Smooth muscle cell (in vitro differentiated cells): ENCODE measurements around the gene LRRC56. TPM values are rescaled to one million over a fixed set of nuclear protein-coding genes. Genes with fewer than 3 reads are reported as not detected.

Source experiments
- DNase-seq: peaks from one replicate; lab custom pipeline; 2025; ENCODE audit not compliant: unreplicated experiment; lab: John Stamatoyannopoulos, UW
- H2AFZ ChIP-seq: fragments of 200-600 bp; sonication (generic); 2 replicates; pipeline ENCODE4 v1.6.0; 2016; ENCODE audit warnings: antibody characterized with exemption, low read depth, mild to moderate bottlenecking
- H3F3A ChIP-seq: fragments of 200-600 bp; sonication (generic); 2 replicates; pipeline ENCODE4 v1.6.0; 2017; ENCODE audit warnings: antibody characterized with exemption, low read depth
- H3K27ac ChIP-seq: fragments of 200-600 bp; sonication (generic); 2 replicates; pipeline ENCODE4 v1.5.1; 2016; ENCODE audit warnings: low read depth, mild to moderate bottlenecking
- H3K27me3 ChIP-seq: fragments of 200-600 bp; sonication (generic); 2 replicates; pipeline ENCODE4 v1.6.1; 2016; ENCODE audit warnings: low read depth, mild to moderate bottlenecking
- H3K36me3 ChIP-seq: fragments of 200-600 bp; sonication (generic); 2 replicates; pipeline ENCODE4 v1.5.1; 2016; ENCODE audit warnings: low read depth
- H3K4me1 ChIP-seq: fragments of 200-600 bp; sonication (generic); 2 replicates; pipeline ENCODE4 v1.5.1; 2016; ENCODE audit warnings: low read depth
- H3K4me2 ChIP-seq: fragments of 200-600 bp; sonication (generic); 2 replicates; pipeline ENCODE4 v1.6.0; 2016; ENCODE audit warnings: mild to moderate bottlenecking
- H3K4me3 ChIP-seq: fragments of 200-600 bp; sonication (generic); 2 replicates; pipeline ENCODE4 v1.5.1; 2016; ENCODE audit warnings: mild to moderate bottlenecking
- H3K79me2 ChIP-seq: fragments of 200-600 bp; sonication (generic); 2 replicates; pipeline ENCODE4 v1.6.0; 2016; ENCODE audit warnings: low read depth, mild to moderate bottlenecking
- H3K9ac ChIP-seq: fragments of 200-600 bp; sonication (generic); 2 replicates; pipeline ENCODE4 v1.6.0; 2016; ENCODE audit warnings: low read depth
- H3K9me3 ChIP-seq: fragments of 200-600 bp; sonication (generic); replicated peaks from 2 replicates; pipeline ENCODE4 v1.5.1; 2016; ENCODE audit warnings: low read depth
- H4K20me1 ChIP-seq: fragments of 200-600 bp; sonication (generic); 2 replicates; pipeline ENCODE4 v1.6.0; 2016; ENCODE audit warnings: low read depth
- CTCF ChIP-seq: fragments of 200-600 bp; sonication (generic); IDR thresholded peaks from 2 replicates; pipeline ENCODE4 v1.5.1; 2017; ENCODE audit warnings: borderline replicate concordance, mild to moderate bottlenecking, antibody characterized with exemption; ENCODE audit not compliant: insufficient read depth, poor library complexity, severe bottlenecking
- WGBS: methylation state at CpG from one replicate; pipeline ENCODE4 v1.1.7; 2016; ENCODE audit warnings: low lambda C conversion rate; 5-methylcytosine and 5-hydroxymethylcytosine counted together
- polyA plus RNA-seq: library from polyadenylated mRNA; unstranded; fragments of >200 nt; fragmentation: Nextera tagmentation; extraction: Ambion mirVana; gene quantifications from 2 replicates; pipeline ENCODE4 v1.2.1, GENCODE V29; 2016
- total RNA-seq: library from RNA; depleted of rRNA; stranded (reverse); fragments of >200 nt; gene quantifications from 2 replicates; pipeline ENCODE4 v1.2.3, GENCODE V29; 2014

LRRC56 gene
- total RNA-seq = 0.31 and 1.5 TPM in 2 replicates
- 1.5 TPM in 2 replicates for polyA plus RNA-seq

GRCh38 chr11:536841-537621 is at the start of gene LRRC56:
TSS of gene LRRC56 (plus strand) at chr11:537527. CDS start at chr11:540685, 3,158 bp downstream.
- Histone ChIP-seq H3K27ac (peak within 1 kb of the TSS; percentile 22), H3K4me2 (peak within 1 kb of the TSS; percentile 95), H3K27me3 (no peaks in the 10 kb centered on the region), H3K9me3 (no peaks in the 10 kb centered on the region), H3K79me2 (peaks cover 16% of the 10 kb centered on the region), H3K4me1 (peaks cover 5% of the 10 kb centered on the region), H3K36me3 (no peaks in the 10 kb centered on the region), H4K20me1 (peaks cover 26% of the 10 kb centered on the region), H3K9ac (peak within 1 kb of the TSS; percentile 80), H3F3A (no peaks in the 10 kb centered on the region), H2AFZ (no peak within 1 kb of the TSS), H3K4me3 (peak within 1 kb of the TSS; percentile 70)
- peak; percentile 74 for DNase-seq
- no peak for TF ChIP-seq CTCF
- 3% methylated on average over 88 of the region's 93 CpGs for WGBS

GRCh38 chr11:487571-488021 is 49.7 kb upstream of the LRRC56 start:
- Histone ChIP-seq H3K27ac (no peak overlapping the region), H3K9me3 (no peaks in the 10 kb centered on the region), H2AFZ (no peak overlapping the region), H3K4me1 (no peaks in the 10 kb centered on the region), H3F3A (no peaks in the 10 kb centered on the region), H3K9ac (no peak overlapping the region), H3K27me3 (no peaks in the 10 kb centered on the region), H3K4me3 (no peak overlapping the region), H3K4me2 (no peak overlapping the region), H3K36me3 (no peaks in the 10 kb centered on the region), H3K79me2 (peaks cover 5% of the 10 kb centered on the region), H4K20me1 (no peaks in the 10 kb centered on the region)
- no peak for DNase-seq
- WGBS = 95% methylated on average over 20 of the region's 22 CpGs
- TF ChIP-seq CTCF = no peak

GRCh38 chr11:488062-488461 is 49.3 kb upstream of the LRRC56 start:
- H3K4me1 ChIP-seq = no peaks in the 10 kb centered on the region
- TF ChIP-seq CTCF = no peak

More at GRCh38 chr11:488062-488461, 49.3 kb upstream of the LRRC56 start:
- Histone ChIP-seq H3K27me3 (no peaks in the 10 kb centered on the region), H3K4me3 (no peak overlapping the region), H4K20me1 (no peaks in the 10 kb centered on the region), H3F3A (peaks cover under 1% of the 10 kb centered on the region), H3K27ac (no peak overlapping the region), H3K9me3 (no peaks in the 10 kb centered on the region), H3K4me2 (no peak overlapping the region), H3K79me2 (peaks cover 5% of the 10 kb centered on the region), H3K36me3 (no peaks in the 10 kb centered on the region), H3K9ac (no peak overlapping the region), H2AFZ (no peak overlapping the region)
- 94% methylated on average over 10 of the region's 25 CpGs for WGBS
- DNase-seq = no peak
